Panc1 (cell line): ENCODE measurements around the gene PRKAG2.

Experiments used
- CTCF ChIP-seq: fragments of 450-650 bp; IDR thresholded peaks from 2 replicates; pipeline ENCODE4 v1.5.1; 2017; ENCODE audit warnings: mild to moderate bottlenecking
- POLR2AphosphoS5 ChIP-seq: IDR thresholded peaks from 2 replicates; pipeline ENCODE4 v1.6.1; 2012; ENCODE audit warnings: mild to moderate bottlenecking, low read depth, low read length, moderate library complexity
- REST ChIP-seq, 2 experiments: IDR thresholded peaks; 2 replicates each; pipeline ENCODE4 v1.6.1; 2011 to 2012; ENCODE audit warnings: low read depth in 2 of 2, control low read depth in 1 of 2, low read length in 1 of 2, mild to moderate bottlenecking in 1 of 2, moderate library complexity in 1 of 2; ENCODE audit not compliant: insufficient read depth in 1 of 2
- SIN3A ChIP-seq: IDR thresholded peaks from 2 replicates; pipeline ENCODE4 v1.6.1; 2012; ENCODE audit warnings: low read depth, mild to moderate bottlenecking, low read length, moderate library complexity, borderline replicate concordance; ENCODE audit not compliant: insufficient read depth
- TCF7L2 ChIP-seq: IDR thresholded peaks from 2 replicates; pipeline ENCODE4 v1.6.1; 2011; ENCODE audit warnings: mild to moderate bottlenecking, low read depth, low read length, inconsistent platforms

GRCh38 chr7:151539088-151539671, 337.7 kb downstream of the PRKAG2 start:
- TF ChIP-seq POLR2AphosphoS5 (no peak), CTCF (no peak), TCF7L2 (no peak), SIN3A (no peak), REST (IDR thresholded peaks at IDR 0.05; ENCODE audit: insufficient read depth in 1 of 2, low read depth in 2 of 2, low read length in 1 of 2) (no peak)
